Non-pigmented ciliary epithelial cell (primary cell): ENCODE data around the gene NFAT5.
"Not testable (repeated sequence)": the region's sequence is repeated elsewhere in the genome, so short reads cannot be mapped to it uniquely, and the experiment has no call there.

Experiments used
- DNase-seq: peaks from one replicate; pipeline ENCODE4 v3.0.0-alpha.2; 2010; ENCODE audit warnings: low read depth

NFAT5 gene

DNA sequence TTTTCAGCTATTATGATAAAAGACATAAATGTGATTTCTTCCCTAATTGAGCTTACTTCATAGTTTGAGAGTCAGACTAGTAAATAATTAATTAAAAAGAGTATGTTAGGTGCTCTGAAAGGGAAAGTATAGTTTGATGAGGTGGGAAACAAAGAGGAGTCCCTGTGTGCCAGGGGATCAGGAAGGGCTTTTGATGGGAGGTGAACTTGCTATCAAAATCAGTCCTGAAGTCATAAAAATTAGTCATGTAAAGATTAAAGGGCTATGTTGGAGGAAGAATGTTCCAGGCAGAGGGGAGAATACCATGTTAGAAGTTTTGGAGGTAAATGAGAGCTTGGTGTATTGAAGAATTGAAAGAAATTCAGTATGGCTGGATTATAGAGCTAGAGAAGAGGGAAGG is 31.0 kb downstream of the NFAT5 start:
- DNase-seq = no peak

DNA sequence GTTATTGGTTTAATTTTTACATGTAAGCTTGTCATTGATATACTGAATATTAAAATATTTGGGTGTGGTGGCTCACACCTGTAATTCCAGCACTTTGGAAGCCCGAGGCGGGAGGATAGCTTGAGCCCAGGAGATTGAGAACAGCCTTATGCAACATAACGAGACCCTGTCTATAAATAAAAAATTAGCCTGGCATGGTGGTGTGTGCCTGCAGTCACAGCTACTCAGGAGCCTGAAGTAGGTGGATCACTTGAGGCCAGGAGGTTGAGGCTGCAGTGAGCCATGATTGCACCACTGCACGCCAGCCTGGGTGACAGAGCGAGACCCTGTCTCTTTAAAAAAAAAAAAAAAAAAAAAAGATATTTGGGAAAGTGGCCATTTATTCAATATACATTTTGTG is 32.3 kb downstream of the NFAT5 start:
- DNase-seq = no peak

DNA sequence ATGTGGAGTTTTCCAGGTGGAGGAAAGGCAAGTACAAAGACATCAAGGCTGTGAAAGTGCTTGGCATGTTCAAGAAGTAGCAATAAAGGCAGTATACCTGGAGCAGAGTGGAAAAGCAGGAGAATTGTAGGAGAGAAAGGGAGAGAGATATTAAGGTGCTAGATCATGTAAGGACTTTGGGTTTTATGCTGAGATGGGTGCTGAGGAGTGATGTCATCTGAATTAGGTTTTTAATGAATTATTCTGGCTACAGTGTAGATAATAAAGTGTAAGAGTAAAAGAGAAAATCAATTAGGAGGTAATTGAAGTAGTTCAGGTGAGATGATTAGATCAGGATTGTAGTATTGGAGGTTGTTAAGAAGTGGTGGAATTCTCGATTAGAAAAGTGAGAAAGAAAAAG is 34.0 kb downstream of the NFAT5 start:
- no peak for DNase-seq

DNA sequence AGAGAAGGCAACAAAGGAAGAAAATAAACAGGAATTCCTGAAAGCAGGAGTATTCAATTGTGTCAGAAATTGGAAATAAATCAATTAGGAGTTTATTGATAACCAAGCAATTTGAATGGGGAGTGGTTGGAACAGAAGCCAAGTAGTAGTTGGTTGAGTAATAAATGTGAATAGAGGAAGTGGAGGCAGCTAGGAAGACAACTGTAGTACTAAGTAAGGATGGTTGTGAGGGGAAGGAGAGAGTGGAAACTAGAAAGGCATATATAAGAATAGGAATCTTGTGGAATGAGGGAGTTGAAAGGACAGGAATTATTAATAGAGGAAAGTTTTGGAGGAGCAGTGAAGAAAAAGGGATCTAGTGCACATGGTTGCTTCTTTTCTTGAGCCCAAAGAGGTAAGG is 34.4 kb downstream of the NFAT5 start:
- DNase-seq = no peak

DNA sequence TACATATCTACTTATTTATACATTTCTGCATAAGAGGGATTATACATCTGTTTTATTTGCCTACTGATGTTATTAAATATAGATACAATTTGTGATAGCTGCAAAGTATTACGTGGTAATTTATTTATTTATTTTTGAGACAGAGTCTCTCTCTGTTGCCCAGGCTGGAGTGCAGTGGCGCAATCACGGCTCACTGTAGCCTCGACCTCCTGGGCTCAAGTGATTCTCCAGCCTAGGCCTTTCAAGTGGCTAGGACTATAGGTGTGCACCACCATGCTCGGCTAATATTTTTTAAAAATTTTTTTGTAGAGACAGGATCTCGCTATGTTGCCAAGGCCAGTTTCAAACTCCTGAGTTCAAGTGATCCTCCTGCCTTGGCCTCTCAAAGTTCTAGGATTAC is 35.5 kb downstream of the NFAT5 start:
- DNase-seq = no peak

DNA sequence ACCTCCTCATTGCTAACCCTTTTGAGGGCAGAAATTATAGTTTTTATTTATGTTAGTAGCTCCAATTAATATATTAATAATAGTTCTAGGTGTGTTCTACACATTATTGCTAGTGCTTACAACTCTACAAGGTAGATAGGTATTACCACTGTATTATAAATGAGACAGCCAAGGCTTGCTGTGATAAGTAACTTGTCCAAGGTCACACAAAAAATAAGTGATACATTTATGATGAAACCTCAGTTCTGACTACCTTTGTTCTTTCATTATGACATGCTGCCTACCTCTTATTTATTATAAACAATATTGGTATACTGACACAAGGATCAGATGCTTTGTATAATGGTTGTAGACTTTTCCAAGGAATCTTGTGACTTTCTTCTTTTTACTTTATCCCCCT is 41.2 kb downstream of the NFAT5 start:
- no peak for DNase-seq

DNA sequence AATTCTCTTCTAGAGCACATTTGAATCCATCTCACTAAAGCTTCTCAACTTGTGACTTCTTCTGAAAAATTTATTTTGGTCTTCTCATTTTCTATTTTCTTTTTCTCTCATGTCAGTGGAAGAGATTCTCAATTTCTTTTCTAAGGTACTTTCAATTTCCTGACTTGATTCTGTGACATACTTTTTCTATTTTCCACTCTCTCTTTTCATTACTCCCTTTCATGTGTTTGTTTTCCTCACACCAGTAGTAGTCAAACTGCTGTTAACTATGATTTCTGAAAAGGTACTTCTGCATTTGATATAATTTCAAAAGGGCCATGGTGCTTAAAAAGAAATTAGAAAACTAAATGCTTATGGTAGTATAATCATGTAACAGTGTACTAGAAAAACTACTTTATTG is 41.9 kb downstream of the NFAT5 start:
- DNase-seq = no peak

DNA sequence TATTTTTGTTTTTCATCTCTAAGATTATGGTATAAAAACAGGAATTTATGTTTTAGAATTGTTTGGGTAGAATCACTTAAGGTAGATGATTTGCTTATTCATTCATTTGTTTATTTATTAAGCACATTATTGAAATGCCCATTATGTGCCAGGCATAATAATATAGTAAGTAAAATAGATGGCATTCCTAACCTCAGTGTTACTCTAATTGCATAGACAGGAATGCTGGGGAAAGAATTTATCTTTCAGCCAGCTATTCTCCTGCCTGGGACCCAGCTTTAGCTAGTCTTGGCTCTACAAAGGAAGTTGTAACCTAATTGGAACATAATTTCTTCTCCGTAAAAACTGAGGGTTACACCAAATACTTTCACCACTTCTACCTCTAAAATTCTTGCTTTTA is 44.6 kb downstream of the NFAT5 start:
- no peak for DNase-seq

DNA sequence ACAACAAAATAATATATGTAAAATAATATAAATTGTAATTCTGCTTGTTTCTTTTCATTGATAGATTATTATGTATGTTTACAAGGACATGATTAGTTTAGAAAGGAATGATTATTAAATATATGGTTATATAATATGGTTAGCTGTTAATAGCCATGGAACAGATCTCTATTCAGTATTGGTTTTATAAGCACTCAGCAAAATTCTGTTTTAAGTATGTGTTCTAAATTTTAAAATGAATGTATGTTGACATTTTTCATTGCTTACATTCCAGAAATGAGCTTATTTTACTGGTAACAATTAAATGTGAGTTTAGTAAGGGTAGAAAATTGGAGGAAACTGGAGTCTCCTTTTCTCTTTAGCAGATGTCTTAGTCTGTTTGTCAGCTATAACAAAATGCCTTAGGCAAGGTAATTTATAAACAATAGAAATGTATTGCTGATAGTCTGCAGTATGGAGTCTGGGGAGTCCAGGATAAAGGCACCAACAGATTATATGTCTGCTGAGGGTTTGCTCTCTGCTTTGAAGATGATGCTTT is 45.4 kb downstream of the NFAT5 start:
- no peak for DNase-seq

DNA sequence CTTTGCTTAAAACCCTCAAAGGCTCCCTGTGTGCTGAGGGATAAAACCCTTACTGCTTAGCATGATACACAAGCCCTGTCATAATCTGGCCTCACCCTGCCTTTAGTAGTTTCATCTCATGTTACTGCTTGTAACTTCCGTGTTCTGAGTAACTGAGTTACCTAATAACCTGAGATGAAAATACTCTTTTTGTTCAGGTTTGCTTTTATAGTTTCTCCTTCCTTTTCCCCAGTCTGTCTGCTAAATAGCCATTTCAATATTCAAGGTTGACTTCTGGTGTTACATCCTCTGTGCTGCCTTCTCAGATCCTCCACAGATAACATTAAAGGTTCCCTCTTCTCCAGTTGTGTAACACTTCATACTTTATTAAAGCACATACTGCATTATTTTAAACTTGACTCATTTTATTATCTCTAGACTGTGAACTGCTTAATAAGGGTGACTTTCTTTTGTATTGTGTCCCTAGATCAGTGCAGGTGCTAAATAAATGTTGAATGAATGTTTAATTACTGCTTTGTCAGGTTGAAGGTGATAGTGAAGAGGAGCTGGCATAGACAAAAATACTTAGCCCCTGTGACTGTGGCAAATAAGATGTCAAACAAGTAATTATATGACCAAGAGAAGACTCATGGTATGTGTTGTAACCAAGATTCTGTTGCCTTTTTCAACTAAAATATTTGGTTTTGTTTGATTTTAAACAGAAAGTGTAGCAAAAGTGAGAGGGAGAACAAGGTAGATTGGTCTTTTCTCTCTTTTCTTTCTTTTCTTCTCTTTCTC is 47.8 kb downstream of the NFAT5 start:
- DNase-seq = no peak

DNA sequence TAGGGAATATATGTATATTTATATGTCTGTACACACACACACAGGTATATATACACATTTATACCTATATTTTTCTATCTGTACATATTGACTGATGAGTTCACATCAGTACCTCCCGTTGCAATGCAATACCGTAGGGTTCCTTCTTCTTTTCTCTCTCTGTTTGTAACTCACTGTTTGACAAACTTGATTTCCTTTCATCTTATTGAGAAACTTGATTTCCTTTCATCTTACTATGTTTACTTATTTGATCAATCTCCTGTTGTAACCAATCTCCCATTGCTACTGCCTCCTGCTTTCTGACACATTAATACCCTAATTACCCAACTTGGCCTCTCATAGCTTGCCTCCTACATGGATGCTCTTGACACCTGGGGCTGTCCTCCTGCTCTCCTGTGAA is 49.8 kb downstream of the NFAT5 start:
- no peak for DNase-seq

DNA sequence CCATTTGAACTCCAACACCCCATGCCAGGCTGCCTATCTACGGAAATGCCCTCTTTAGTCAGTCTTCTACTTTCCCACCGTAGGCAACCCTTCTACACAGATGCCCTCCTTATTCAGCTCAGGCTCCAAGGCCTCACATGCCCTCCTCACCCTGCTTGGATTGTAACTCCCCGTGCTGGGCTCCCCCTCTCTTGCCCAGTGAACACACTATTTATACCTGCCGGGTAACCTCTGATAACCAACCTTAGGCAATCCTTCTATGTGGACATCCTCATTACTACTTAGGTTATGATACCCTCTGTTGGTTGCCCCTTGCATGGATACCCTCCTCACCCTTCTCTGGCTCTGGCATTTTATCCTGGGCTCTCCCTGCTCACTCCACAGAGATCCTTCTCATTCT is 50.3 kb downstream of the NFAT5 start:
- DNase-seq = no peak

DNA sequence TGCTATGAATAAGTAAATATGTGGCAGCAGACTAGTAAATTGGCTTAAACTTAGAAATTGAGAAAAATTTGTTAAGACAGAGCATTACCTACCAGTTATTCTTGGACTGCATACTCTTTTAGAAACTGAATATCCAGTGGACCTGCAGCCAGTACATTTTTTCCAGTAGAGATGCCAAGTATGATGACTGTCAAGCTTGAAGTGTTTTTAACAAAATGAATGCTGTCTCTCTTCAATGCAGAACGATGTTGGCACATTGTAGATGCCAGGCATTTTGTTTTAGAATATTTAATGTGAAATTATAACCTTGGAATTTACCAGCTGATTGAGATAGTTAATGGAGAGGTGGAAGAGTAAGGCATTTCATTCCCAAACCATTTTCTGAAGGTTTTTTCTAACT is 52.5 kb downstream of the NFAT5 start:
- DNase-seq = no peak

DNA sequence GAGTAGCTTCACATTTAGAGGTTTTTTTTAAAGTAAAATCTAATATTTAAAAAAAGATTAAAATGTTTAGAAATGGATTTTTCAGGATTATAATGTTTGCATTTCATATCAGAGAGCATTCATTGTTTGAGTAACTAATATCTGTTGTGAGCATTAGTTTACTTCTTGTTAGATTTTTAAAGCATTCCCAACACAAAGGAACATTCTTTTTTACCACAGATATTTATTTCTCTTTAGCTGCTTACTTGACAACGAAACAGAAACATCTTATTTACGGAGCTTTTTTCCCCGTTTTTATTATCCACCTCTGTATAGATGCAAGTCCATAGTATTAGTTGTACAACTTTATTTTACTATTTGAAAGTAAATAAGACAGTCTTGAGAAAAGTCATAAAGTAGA is 53.0 kb downstream of the NFAT5 start:
- no peak for DNase-seq

DNA sequence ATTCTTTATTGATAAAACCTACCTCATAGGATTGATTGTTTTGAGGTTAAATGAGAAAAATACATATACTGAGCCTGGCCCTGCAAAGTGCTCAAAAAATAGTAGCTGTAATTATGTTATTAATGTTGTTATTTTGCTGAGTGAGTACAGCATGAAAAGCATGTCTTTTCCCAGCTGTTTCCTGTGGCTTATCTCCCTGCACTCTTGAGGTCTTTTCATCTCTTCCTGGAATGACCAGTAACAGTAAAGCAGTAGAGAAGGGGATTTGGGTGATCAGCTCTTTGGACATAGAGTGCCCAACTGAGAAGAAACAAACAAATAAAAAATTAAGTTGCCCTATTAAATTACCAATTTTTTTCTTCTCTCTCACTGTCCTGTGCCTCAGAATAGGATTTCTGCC is 53.7 kb downstream of the NFAT5 start:
- DNase-seq = no peak

DNA sequence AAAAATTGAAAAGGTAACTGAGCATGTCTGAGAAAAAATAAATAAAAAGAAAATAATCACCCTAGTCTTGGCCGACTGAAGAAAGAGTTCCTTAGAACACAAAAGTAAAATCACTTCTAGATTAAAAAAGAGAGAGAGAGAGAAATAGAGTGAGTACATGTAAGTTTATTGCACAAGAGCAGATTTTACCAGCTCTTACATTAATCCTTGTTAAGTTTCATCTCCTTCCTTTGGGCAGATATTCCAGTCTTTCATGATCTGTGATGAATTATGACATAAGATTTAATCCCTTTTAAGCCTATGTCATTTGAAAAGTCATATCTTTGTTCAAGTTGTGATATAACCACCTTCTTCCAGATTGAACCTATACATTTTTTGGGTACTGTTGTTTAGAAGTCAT is 54.8 kb downstream of the NFAT5 start:
- DNase-seq = no peak

DNA sequence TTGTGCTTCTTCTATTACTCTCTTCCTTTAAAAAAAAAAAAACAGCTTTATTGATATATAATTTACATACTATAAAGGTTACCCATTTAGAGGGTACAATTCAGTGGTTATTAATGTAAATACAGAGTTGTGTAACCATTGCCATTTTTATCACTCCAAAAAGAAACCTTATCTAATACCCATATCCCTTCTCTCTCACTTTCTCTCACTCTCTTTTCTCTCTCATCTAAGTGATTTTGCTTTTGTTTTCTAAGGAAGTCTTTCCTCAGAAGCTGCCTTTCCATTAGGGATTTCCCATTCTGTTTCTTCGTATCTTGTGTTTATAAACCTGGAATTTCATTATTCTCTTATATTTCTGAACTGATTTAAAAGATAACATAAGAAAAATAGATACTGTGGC is 55.5 kb downstream of the NFAT5 start:
- DNase-seq = no peak

DNA sequence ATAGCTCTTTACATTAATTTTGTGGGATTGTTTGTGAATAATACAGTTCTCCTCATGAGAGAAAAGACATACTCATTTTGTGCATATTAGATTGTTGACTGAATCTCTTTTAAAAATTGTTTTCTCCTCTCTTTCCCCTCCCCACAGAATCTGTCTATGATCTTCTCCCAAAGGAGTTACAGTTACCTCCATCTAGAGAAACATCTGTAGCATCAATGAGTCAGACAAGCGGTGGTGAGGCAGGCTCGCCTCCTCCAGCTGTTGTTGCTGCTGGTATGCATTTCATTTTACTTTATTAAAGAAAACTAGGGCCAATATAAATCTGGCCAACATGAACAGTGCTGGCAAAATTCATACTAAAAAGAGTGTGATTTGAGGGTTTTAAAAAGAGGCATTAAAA is 60.5 kb downstream of the NFAT5 start:
- no peak for DNase-seq

DNA sequence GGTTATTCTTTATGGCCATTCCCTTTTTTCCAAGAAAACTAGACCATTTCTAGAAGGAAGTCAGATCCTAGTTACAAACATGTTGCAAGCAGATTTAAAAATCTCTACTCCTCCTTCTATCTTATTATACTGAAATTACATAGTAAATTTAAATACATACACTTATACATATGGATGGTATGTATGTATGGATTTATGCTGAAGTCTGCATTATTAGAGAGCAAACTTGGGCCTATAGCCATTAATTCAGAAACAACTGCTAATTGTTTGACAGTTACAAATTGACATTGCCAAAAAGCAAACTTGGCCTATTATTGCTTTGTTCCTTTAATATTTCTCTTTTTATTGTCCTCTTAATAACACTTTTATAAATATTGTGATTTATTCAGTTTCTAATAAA is 67.1 kb downstream of the NFAT5 start:
- no peak for DNase-seq

DNA sequence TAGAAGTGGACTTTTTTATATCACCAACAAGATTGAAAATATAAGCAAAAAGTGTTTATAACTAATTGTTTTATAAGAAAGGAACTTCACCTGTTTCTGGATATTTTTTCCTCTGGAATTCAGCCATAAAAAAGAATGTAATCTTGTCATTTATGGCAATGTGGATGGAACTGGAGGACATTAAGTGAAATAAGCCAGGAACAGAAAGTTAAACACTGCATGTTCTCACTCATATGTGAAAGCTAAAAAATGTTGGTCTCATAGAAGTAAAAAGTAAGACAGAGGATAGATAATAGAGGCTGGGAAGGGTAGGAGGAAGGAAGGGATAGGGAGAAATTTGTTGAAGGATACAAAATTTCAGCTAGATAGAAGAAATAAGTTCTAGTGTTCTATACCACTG is 67.6 kb downstream of the NFAT5 start:
- DNase-seq = no peak

DNA sequence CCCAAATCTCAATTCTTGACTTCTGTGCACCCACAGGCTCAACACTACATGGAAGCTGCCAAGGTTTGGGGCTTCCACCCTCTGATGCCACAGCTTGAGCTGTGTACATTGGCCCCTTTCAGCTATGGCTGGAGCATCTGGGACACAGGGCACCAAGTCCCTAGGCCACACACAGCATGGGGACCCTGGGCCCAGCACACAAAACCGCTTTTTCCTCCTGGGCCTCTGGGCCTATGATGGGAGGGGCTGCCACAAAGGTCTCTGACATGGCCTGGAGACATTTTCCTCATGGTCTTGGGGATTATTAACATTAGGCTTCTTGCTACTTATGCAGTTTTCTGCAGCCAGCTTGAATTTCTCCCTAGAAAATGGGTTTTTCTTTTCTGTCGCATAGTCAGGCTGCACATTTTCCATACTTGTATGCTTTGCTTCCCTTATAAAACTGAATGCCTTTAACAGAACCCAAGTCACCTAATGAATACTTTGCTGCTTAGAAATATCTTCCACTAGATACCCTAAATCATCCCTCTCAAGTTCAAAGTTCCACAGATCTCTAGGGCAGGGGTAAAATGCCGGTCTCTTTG is 70.9 kb downstream of the NFAT5 start:
- not testable (repeated sequence) for DNase-seq

DNA sequence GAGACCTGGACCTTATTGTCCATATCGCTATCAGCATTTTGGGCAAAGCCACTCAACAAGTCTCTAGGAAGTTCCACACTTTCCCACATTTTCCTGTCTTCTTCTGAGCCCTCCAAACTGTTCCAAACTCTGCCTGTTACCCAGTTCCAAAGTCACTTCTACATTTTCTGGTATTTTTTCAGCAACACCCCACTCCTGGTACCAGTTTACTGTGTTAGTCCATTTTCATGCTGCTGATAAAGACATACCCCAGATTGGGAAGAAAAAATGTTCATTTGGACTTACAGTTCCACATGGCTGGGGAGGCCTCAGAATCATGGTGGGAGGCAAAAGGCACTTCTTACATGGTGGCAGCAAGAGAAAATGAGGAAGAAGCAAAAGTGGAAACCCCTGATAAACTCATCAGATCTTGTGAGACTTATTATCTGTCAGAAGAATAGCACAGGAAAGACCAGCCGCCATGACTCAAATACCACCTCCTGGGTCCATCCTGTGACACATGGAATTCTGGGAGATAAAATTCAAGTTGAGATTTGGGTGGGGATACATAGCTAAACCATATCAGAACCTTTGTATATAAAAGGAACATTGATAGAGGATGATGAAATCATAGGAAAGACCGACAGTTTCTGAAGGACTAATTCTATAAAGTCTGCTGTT is 71.6 kb downstream of the NFAT5 start:
- DNase-seq = not testable (repeated sequence)

DNA sequence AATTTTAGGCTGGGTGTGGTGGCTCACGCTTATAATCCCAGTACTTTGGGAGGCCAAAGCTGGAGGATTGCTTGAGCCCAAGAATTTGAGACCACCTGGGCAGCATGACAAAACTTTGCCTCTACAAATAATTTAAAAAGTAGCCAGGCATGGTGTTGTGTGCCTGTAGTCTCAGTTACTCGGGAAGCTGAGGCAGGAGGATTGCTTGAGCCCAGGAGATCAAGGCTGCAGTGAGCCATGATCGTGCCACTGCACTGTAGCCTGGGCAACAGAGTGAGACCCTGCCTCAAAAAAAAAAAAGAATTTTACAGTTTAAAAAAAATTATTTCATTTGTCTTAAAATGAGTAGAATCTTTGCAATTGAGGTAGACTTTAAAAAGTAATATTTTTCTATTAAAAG is 78.2 kb downstream of the NFAT5 start:
- DNase-seq = not testable (repeated sequence)
